Mesodermal cell (in vitro differentiated cells): Measurements from ENCODE around the gene FABP6.

Experiments
- H3K27ac ChIP-seq: 2 replicates; pipeline ENCODE4 v1.7.0; 2013; ENCODE audit warnings: mild to moderate bottlenecking, low read depth, low read length, moderate library complexity; ENCODE audit not compliant: severe bottlenecking
- H3K36me3 ChIP-seq: 2 replicates; pipeline ENCODE4 v1.7.1; 2013; ENCODE audit warnings: mild to moderate bottlenecking, low read length, moderate library complexity; ENCODE audit not compliant: control insufficient read depth, insufficient read depth
- H3K4me1 ChIP-seq: one replicate; pipeline ENCODE4 v1.7.1; 2013; ENCODE audit warnings: mild to moderate bottlenecking, low read length; ENCODE audit not compliant: insufficient read depth, control insufficient read depth, poor library complexity, severe bottlenecking
- H3K4me3 ChIP-seq: 2 replicates; pipeline ENCODE4 v1.7.0; 2013; ENCODE audit warnings: low read length, control low read depth, mild to moderate bottlenecking; ENCODE audit not compliant: insufficient read depth, poor library complexity, severe bottlenecking; ENCODE audit errors: extremely low read depth
- H3K9me3 ChIP-seq: 2 replicates; pipeline ENCODE4 v1.7.1; 2013; ENCODE audit warnings: mild to moderate bottlenecking, low read length, moderate library complexity; ENCODE audit not compliant: control insufficient read depth
- WGBS, 2 experiments: methylation state at CpG; one replicate each; pipeline ENCODE4 v1.1.5; 2013; ENCODE audit warnings: missing lambda C conversion rate in 2 of 2; ENCODE audit not compliant: insufficient coverage in 2 of 2; 5-methylcytosine and 5-hydroxymethylcytosine counted together

Gene FABP6

GRCh38 chr5:160221082-160221481, 8.2 kb upstream of the FABP6 start:
- Histone ChIP-seq H3K4me3 (no peak overlapping the region), H3K4me1 (no peaks in the 10 kb centered on the region), H3K27ac (no peak overlapping the region), H3K9me3 (no peaks in the 10 kb centered on the region), H3K36me3 (no peaks in the 10 kb centered on the region)
- whole genome bisulfite sequencing, 2 experiments: 87 to 89% methylated on average over 1 to 3 of the region's 3 CpGs

- Histone ChIP-seq H3K36me3 (no peaks in the 10 kb centered on the region), H3K9me3 (no peaks in the 10 kb centered on the region), H3K4me1 (no peaks in the 10 kb centered on the region), H3K4me3 (no peak overlapping the region), H3K27ac (no peak overlapping the region)
- 94 to 100% methylated on average over 1 to 2 of the region's 2 CpGs for WGBS, 2 experiments
These were observed 2.3 kb upstream of the FABP6 start for GRCh38 chr5:160227012-160227411.

- Histone ChIP-seq H3K4me1 (no peaks in the 10 kb centered on the region), H3K27ac (no peak overlapping the region), H3K36me3 (no peaks in the 10 kb centered on the region), H3K4me3 (no peak overlapping the region), H3K9me3 (no peaks in the 10 kb centered on the region)
- 93% methylated on average over 7 to 8 of the region's 9 CpGs for WGBS, 2 experiments
These were observed 1.6 kb downstream of the FABP6 start for GRCh38 chr5:160230686-160231527.

GRCh38 chr5:160231783-160232342, 2.6 kb downstream of the FABP6 start:
- Histone ChIP-seq H3K9me3 (no peaks in the 10 kb centered on the region), H3K36me3 (no peaks in the 10 kb centered on the region), H3K27ac (no peak overlapping the region), H3K4me3 (no peak overlapping the region), H3K4me1 (no peaks in the 10 kb centered on the region)
- 86 to 90% methylated on average over 7 to 9 of the region's 10 CpGs for WGBS, 2 experiments

- H3K9me3 ChIP-seq: no peaks in the 10 kb centered on the region
- 94 to 97% methylated on average over 5 of the region's 5 CpGs for WGBS, 2 experiments
These were observed 3.9 kb downstream of the FABP6 start for GRCh38 chr5:160233215-160233614.

GRCh38 chr5:160235731-160236130, 6.4 kb downstream of the FABP6 start:
- Histone ChIP-seq H3K9me3 (no peaks in the 10 kb centered on the region), H3K36me3 (no peaks in the 10 kb centered on the region)
- 86 to 94% methylated on average over 3 to 5 of the region's 5 CpGs for WGBS, 2 experiments

More at GRCh38 chr5:160233215-160233614, 3.9 kb downstream of the FABP6 start:
- Histone ChIP-seq H3K27ac (no peak overlapping the region), H3K36me3 (no peaks in the 10 kb centered on the region), H3K4me1 (no peaks in the 10 kb centered on the region), H3K4me3 (no peak overlapping the region)

GRCh38 chr5:160237571-160238093, 8.3 kb downstream of the FABP6 start:
- Histone ChIP-seq H3K36me3 (no peaks in the 10 kb centered on the region), H3K9me3 (no peaks in the 10 kb centered on the region), H3K4me1 (no peaks in the 10 kb centered on the region), H3K27ac (no peak overlapping the region), H3K4me3 (no peak overlapping the region)
- WGBS, 2 experiments: 39 to 47% methylated on average over 5 of the region's 5 CpGs

More at GRCh38 chr5:160235731-160236130, 6.4 kb downstream of the FABP6 start:
- Histone ChIP-seq H3K27ac (no peak overlapping the region), H3K4me3 (no peak overlapping the region), H3K4me1 (no peaks in the 10 kb centered on the region)

- WGBS, 2 experiments: 28 to 42% methylated on average over 2 of the region's 3 CpGs
- Histone ChIP-seq H3K36me3 (no peaks in the 10 kb centered on the region), H3K27ac (no peak overlapping the region), H3K9me3 (no peaks in the 10 kb centered on the region), H3K4me3 (no peak overlapping the region), H3K4me1 (no peaks in the 10 kb centered on the region)
These were observed 11.0 kb downstream of the FABP6 start for GRCh38 chr5:160240350-160240749.

GRCh38 chr5:160242145-160242544, 12.8 kb downstream of the FABP6 start:
- H3K4me1 ChIP-seq: no peaks in the 10 kb centered on the region
- 90 to 96% methylated on average over 2 to 3 of the region's 3 CpGs for WGBS, 2 experiments
- H3K27ac ChIP-seq: no peak overlapping the region

GRCh38 chr5:160245506-160246086, 16.3 kb downstream of the FABP6 start:
- Histone ChIP-seq H3K27ac (no peak overlapping the region), H3K4me3 (no peak overlapping the region), H3K9me3 (no peaks in the 10 kb centered on the region), H3K36me3 (peaks cover 3% of the 10 kb centered on the region), H3K4me1 (no peaks in the 10 kb centered on the region)
- 90 to 93% methylated on average over 9 of the region's 9 CpGs for WGBS, 2 experiments

More at GRCh38 chr5:160242145-160242544, 12.8 kb downstream of the FABP6 start:
- Histone ChIP-seq H3K9me3 (no peaks in the 10 kb centered on the region), H3K4me3 (no peak overlapping the region), H3K36me3 (no peaks in the 10 kb centered on the region)
